ENCODE measurements around the gene BLZF1.
"Not testable (repeated sequence)": the region's sequence is repeated elsewhere in the genome, so short reads cannot be mapped to it uniquely, and the experiment has no call there.

Gene BLZF1

DNA sequence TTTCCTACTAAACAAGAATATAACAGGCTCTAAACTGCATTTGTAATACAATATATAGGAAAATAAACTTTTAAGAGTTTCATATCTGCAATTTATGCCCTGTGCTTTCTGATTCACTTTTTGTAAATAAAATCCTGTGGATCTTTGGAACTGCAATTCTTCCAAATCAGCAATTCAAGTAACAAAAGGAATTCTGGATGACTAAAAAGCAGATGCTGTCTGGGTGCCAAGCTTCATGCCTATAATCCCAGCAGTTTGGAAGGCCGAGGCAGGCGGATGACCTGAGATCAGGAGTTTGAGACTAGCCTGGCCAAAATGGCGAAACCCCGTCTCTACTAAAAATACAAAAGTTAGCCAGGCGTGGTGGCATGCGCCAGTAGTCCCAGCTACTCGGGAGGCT is 6.7 kb upstream of the BLZF1 start:
- DNase-seq = no peak

DNA sequence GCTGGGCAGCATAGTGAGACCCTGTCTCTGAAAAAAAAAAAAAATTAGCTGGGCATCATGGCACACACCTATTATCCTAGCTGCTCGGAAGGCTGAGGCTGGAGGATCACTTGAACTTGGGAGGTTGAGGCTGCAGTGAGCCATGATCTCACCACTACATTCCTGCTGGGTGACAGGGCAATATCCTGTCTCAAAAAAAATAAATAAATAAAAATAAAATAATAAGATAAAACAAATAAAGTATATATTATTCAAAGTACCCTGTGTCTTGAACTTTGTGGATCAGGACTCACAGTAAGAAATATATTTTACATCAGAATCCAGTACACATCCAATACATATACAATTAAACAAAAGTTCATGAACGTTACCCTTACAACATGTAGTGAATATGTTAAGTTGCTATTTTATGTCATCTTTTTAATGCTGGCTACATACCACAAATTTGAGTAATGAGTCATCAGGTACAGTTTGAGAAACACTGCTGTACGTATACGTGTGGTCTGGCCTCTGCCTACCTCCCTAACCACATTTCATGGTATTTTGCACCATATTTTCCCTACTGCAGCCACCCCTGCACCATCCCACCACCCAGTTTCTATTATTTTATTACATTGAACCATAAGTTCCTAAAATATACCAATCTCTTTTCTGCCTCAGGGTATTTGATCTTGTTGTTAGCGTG is 4.8 kb upstream of the BLZF1 start:
- no peak for DNase-seq

GRCh38 chr1:169364948-169365347 is 3.0 kb upstream of the BLZF1 start:
- no peak for DNase-seq

GRCh38 chr1:169367096-169367685 is 804 bp upstream of the BLZF1 start:
- no peak for DNase-seq

- DNase-seq = no peak
Observed at GRCh38 chr1:169368406-169368769, 393 bp downstream of the BLZF1 start.

DNA sequence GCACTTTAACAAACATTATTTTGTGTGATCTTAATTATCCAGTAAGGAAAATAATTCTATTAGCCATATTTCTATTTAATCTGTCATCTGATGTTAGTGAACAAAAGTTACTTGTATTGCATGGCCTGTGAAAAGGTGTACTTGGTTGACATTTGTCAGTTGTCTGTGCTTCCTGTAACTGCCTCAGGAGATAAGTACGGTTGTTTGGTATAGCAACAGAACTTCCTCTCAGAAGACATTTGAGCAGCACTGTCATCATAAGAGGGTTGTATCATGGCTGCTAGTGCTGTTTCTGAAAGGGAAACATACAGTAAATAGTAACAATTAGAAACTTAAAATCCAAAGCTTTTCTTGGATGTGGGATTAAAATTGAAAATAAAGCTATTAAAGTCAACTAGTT is 3.4 kb downstream of the BLZF1 start:
- DNase-seq = no peak

GRCh38 chr1:169381162-169381561 is 13.2 kb downstream of the BLZF1 start:
- no peak for DNase-seq

GRCh38 chr1:169383449-169383848 is 15.5 kb downstream of the BLZF1 start:
- DNase-seq = no peak

GRCh38 chr1:169387399-169387798 is 19.4 kb downstream of the BLZF1 start:
- no peak for DNase-seq

DNA sequence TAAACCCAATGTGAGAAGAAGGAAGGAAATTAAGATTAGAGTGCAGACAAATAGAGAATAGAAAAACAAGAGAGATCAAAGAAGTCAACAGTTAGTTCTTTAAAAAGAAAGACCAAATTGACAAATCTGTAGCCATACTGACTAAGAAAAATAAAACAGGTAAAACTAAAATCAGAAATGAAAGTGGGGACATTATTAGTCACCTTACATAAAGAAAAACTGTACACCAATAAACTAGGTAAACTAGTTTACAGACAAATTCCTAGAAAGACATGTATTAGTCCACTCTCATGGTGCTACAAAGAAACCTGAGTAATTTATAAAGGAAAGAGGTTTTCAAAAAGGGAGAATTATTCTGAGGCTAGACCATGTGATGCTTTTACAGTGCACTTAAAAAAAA is 22.3 kb downstream of the BLZF1 start:
- DNase-seq = no peak

- no peak for DNase-seq
Observed at GRCh38 chr1:169392406-169392805, 24.4 kb downstream of the BLZF1 start.

DNA sequence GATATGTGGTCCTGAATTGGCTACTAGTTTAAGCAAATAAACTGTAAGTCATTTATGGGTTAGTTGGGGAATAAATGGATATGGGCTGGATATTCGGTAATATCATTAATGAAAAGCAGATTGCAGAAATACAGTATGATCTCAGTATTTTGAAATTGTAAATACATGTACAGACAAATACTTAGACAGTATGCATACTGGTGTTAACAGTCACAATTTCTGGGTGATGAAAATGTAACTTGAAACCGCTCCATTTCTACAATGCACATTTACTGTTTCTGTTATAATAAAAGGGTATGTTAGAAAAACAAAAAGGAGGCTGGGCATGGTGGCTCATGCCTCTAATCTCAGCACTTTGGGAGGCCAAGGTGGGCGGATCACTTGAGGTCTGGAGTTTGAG is 28.0 kb downstream of the BLZF1 start:
- no peak for DNase-seq

DNA sequence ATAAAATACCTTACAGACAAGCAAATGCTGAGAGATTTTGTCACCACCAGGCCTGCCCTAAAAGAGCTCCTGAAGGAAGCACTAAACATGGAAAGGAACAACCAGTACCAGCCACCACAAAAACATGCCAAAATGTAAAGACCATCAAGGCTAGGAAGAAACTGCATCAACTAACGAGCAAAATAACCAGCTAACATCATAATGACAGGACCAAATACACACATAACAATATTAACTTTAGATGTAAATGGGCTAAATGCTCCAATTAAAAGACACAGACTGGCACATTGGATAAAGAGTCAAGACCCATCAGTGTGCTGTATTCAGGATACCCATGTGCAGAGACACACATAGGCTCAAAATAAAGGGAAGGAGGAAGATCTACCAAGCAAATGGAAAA is 34.6 kb downstream of the BLZF1 start:
- not testable (repeated sequence) for DNase-seq

- DNase-seq = not testable (repeated sequence)
Observed at GRCh38 chr1:169408340-169408739, 40.3 kb downstream of the BLZF1 start.

DNA sequence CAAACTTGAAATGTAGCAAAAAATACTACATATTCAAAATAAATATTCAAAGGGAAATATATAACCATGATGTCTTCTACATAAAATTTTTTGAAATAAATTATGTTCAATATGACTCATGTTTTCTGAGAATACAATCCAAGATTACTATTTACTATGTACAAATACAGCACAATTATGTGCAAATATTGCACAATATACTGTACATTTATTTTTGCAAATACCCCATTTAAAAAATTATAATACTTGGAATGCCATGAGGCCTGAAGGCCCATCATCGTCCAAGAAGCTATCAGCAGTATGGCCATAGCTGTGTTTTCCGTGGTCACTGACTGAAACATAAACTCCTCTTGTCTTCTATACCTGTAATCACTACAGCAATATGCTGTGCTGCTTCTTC is 47.0 kb downstream of the BLZF1 start:
- no peak for DNase-seq

- no peak for DNase-seq
Observed at GRCh38 chr1:169421309-169421708, 53.3 kb downstream of the BLZF1 start.

DNA sequence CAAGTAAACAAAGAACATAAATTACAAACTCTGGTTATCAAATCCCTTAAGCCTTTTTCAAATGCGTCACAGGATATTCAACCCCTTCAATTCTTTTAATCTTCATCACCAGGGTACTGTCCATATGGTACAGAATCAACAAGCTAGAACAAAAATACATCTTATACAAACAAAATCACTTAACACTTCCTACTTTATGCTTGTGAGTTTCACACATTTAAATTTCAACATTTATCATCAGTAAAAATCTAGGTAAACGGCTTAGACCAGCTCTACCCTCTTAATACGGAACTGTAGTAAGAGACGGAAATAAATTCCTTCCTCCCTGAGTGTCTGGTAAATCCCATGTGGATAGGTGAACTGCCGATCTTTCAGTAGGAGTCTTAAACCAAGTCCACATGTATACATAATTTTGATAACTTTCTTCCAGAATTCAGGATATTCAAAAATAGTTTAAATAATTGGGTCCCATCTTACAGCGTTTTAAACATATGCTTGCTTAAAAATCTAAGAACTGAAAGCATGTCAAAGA is 58.2 kb downstream of the BLZF1 start:
- no peak for DNase-seq

DNA sequence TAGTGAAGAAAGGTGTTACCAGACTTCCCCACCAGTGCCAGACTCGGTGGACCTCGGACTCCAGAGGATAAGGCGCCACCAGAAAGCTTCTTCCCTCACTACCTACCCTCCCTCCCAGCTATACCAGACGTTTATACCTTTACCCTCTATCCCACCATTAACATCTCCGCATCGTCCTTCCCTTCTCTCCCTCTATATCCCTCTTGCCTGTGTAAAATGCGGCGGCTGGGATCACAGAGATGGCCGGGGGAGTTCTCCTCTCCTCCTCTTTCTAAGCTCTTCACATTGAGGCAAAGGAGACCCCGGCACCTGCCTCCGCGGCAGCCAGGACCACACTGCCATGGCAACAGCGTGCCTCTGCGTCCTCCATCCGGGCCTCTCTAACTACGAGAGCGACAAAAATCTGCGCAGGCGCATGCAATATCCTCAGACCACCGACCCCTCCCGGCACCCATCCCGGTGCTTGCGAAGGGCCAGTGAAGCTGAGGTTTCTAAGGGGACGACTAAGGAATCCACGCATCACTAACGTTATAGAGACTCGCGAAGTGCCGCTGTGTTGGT is 59.2 kb downstream of the BLZF1 start, which contains the start of gene CCDC181:
TSS of gene CCDC181 (minus strand) at position 394 of the 561 bp plus-strand sequence. CDS start 2,547 bp downstream, outside the sequence.
- peak; percentile 87 for DNase-seq

Data from left hindlimb (tissue), 1 donor.